NB4 (cell line): ENCODE data around the gene RAP2A.

Experiments used
- DNase-seq: peaks from one replicate; pipeline ENCODE4 v3.0.0; 2010; ENCODE audit warnings: low read depth
- H3K4me3 ChIP-seq: one replicate; pipeline ENCODE4 v1.5.1; 2011; ENCODE audit warnings: mild to moderate bottlenecking, low read depth, low read length, moderate library complexity
- MYC ChIP-seq: IDR thresholded peaks from 2 replicates; pipeline ENCODE4 v1.6.1; 2011; ENCODE audit warnings: low read depth, low read length
- POLR2A ChIP-seq: IDR thresholded peaks from 2 replicates; pipeline ENCODE4 v1.6.1; 2011; ENCODE audit warnings: mild to moderate bottlenecking; ENCODE audit not compliant: insufficient read length; ENCODE audit errors: extremely low read depth
- TF ChIP-seq, protein P1 (sequence below): IDR thresholded peaks from one replicate; pipeline ENCODE4 v1.5.1; 2012; ENCODE audit warnings: low read depth, low read length
- TF ChIP-seq, protein P2 (sequence below): IDR thresholded peaks from 2 replicates; pipeline ENCODE4 v1.6.1; 2011; ENCODE audit warnings: low read depth, low read length

The RAP2A gene

DNA sequence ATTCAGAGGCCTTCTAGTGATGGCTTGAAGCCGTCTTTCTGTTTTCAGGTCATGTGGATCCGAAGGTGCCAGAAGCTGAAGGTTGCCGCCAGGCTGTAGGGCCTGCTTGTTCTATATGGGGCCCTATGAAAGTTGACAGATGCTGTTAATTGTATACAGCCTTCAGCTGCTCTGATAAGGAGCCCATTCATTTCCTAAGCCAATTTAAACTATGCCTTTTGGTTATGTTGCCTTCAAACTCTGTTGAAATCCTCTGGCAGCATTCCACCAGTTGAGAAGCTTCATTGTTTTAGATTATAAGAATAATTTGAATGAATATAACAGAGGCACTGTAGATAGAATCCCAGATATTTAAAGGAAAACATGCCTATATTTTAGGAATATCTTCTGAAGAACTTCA is 34.4 kb downstream of the RAP2A start:
- no peak overlapping the region for H3K4me3 ChIP-seq
- no peak for DNase-seq
- TF ChIP-seq, protein P1, sequence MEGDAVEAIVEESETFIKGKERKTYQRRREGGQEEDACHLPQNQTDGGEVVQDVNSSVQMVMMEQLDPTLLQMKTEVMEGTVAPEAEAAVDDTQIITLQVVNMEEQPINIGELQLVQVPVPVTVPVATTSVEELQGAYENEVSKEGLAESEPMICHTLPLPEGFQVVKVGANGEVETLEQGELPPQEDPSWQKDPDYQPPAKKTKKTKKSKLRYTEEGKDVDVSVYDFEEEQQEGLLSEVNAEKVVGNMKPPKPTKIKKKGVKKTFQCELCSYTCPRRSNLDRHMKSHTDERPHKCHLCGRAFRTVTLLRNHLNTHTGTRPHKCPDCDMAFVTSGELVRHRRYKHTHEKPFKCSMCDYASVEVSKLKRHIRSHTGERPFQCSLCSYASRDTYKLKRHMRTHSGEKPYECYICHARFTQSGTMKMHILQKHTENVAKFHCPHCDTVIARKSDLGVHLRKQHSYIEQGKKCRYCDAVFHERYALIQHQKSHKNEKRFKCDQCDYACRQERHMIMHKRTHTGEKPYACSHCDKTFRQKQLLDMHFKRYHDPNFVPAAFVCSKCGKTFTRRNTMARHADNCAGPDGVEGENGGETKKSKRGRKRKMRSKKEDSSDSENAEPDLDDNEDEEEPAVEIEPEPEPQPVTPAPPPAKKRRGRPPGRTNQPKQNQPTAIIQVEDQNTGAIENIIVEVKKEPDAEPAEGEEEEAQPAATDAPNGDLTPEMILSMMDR = no peak
- no peak for TF ChIP-seq POLR2A
- TF ChIP-seq, protein P2, sequence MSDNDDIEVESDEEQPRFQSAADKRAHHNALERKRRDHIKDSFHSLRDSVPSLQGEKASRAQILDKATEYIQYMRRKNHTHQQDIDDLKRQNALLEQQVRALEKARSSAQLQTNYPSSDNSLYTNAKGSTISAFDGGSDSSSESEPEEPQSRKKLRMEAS = no peak
- TF ChIP-seq MYC = no peak

DNA sequence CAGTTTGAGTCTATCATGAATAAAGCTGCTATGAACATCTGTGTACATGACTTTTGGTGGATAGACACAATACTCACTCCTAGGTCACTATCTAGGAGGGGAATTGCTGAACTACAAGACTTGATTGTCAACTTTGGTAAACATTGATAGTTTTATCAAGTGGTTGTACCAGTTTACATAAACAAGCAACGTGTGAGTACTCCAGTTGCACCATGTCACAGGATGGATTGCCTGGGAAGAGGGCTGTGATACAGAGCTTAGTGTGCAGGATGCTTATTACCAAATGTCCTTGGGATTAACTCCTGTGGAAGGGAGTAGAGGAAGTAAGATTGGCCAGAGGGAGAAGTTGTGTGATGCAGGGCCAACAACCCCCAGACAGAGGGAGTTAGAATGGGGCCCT is 37.7 kb downstream of the RAP2A start:
- TF ChIP-seq, protein P2 = no peak
- TF ChIP-seq, protein P1 = no peak
- TF ChIP-seq POLR2A (no peak), MYC (no peak)
- DNase-seq = no peak
- H3K4me3 ChIP-seq = no peak overlapping the region

DNA sequence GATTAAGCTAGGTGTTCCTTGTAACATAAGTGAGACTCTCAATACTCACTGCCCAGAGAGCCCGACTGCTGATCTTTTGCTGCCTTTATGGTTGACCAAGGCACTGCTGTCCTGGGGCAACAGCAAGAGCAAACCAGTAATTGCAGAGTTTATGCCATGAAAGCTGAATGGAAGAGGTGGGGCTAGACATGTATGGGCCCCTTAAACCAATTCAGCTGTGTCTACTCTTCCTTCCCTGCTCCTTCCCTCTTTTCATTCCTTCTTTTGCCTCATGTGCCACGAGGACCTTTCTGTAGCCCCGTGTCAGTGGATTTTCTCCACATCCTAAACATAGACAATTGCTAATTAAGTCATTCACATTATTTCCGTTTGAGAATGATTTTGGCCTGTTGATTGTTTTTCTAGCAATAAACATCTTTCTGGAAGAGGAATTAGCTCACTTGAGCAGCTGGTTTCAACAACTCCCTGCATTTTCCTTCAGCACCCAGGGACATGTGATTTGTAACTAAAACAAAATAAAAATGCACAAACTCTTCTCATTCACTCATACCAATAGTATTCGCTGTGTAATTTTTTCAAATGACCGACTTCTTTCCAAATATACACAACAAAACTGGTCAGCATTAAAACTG is 40.5 kb downstream of the RAP2A start:
- TF ChIP-seq, protein P2 = no peak
- TF ChIP-seq MYC (no peak), POLR2A (no peak)
- TF ChIP-seq, protein P1 = no peak
- DNase-seq = no peak

DNA sequence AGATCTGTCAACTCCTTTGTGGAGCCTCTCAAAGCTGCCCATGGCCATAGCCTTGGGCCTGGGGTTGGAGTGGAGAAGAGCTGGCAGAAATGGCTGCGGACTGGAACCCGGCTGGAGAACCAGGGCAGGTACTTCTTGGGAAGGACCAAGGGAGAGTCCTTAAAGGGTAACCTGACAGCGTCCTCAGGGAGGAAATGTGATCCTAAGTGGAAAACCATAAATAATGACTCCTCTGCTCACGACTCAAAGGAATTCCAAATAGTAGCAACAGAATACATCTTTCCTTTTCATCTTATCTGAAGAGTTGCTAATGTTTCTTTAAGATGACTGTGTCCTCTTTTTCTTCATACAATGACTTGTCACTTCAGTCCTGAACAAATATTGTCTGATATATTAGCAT is 41.0 kb downstream of the RAP2A start:
- H3K4me3 ChIP-seq = no peak overlapping the region
- TF ChIP-seq, protein P2 = no peak
- TF ChIP-seq, protein P1 = no peak
- TF ChIP-seq POLR2A = no peak
- TF ChIP-seq MYC = no peak
- DNase-seq = no peak

More for the DNA sequence above, 40.5 kb downstream of the RAP2A start:
- H3K4me3 ChIP-seq = no peak overlapping the region

DNA sequence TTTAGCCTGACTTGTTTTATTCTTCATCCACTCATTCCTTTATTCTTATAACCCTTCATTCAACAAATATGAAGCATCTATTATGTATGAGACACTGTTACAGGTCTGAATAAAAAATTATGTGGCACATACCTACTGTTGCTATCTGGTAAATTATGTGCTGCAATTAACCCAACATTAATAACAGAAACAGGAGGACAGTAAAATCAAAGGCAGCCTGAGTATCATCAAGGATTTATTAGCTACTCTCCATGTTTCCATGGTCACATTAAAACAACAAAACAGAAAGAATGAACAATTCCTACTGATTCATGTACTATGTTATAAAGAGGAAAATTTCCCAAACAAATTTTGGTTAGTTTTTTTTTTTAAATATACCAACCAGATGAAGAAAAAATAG is 43.9 kb downstream of the RAP2A start:
- no peak for DNase-seq
- no peak overlapping the region for H3K4me3 ChIP-seq
- TF ChIP-seq, protein P2 = no peak
- no peak for TF ChIP-seq MYC
- TF ChIP-seq, protein P1 = no peak
- TF ChIP-seq POLR2A = no peak

DNA sequence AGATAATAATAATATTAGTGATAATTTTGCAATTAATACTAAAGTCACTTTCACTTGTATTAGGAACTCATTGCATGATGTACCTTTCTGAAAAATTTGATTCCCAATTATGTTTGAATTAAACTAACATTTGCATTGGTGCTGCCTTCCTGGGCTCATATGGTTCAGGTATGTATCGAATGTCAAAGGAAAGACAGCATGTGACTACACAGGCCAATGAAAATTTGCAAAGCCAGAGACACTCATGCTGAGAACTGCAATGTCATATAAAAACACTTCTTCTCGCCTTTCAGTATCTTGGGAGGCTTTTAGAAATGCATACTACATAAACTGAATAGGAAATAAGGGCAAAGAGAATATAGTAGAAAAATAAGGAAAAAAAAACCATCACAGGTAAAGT is 44.3 kb downstream of the RAP2A start:
- TF ChIP-seq MYC = no peak
- H3K4me3 ChIP-seq = no peak overlapping the region
- DNase-seq = no peak
